ENCODE data around the gene ERAP2. TPM values are rescaled to one million over a fixed set of nuclear protein-coding genes. Genes with fewer than 3 reads are reported as not detected.

ERAP2 gene
- 10 to 100 TPM; 50.3 to 82.8 (median 70.8) TPM for total RNA-seq

GRCh38 chr5:96876292-96876850 lies at the start of gene ERAP2:
TSS of gene ERAP2 (plus strand) at chr5:96876500. CDS start at chr5:96879686, 3,186 bp downstream.
- no peak for DNase-seq
- Histone ChIP-seq H3K9me3 (no peaks in the 10 kb centered on the region), H3K4me1 (peaks cover 0 to 23% (median 2%) of the 10 kb centered on the region in 4 donors), H3K36me3 (peaks cover 0 to 2% (median 0%) of the 10 kb centered on the region in 3 donors), H3K27me3 (no peaks in the 10 kb centered on the region), H3K27ac (peak within 1 kb of the TSS; percentile 71 to 82 (median 78)), H3K4me3 (peak within 1 kb of the TSS; percentile 50 to 77 (median 55))
- TF ChIP-seq, protein P1, sequence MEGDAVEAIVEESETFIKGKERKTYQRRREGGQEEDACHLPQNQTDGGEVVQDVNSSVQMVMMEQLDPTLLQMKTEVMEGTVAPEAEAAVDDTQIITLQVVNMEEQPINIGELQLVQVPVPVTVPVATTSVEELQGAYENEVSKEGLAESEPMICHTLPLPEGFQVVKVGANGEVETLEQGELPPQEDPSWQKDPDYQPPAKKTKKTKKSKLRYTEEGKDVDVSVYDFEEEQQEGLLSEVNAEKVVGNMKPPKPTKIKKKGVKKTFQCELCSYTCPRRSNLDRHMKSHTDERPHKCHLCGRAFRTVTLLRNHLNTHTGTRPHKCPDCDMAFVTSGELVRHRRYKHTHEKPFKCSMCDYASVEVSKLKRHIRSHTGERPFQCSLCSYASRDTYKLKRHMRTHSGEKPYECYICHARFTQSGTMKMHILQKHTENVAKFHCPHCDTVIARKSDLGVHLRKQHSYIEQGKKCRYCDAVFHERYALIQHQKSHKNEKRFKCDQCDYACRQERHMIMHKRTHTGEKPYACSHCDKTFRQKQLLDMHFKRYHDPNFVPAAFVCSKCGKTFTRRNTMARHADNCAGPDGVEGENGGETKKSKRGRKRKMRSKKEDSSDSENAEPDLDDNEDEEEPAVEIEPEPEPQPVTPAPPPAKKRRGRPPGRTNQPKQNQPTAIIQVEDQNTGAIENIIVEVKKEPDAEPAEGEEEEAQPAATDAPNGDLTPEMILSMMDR (IDR thresholded peaks at IDR 0.05), result no peak
- peak in 1 of 2 donors; percentile 25 for TF ChIP-seq POLR2A (IDR thresholded peaks at IDR 0.05)

GRCh38 chr5:96829297-96829696 lies 47.0 kb upstream of the ERAP2 start:
- no peak overlapping the region for H3K4me3 ChIP-seq
- H3K9me3 ChIP-seq, result no peaks in the 10 kb centered on the region
- H3K36me3 ChIP-seq, result no peaks in the 10 kb centered on the region
- TF ChIP-seq, protein P1 (IDR thresholded peaks at IDR 0.05), result no peak
- TF ChIP-seq POLR2A (IDR thresholded peaks at IDR 0.05), result no peak
- no peak for DNase-seq
- H3K4me1 ChIP-seq, result no peaks in the 10 kb centered on the region
- no peaks in the 10 kb centered on the region for H3K27me3 ChIP-seq
- no peak overlapping the region for H3K27ac ChIP-seq

- no peaks in the 10 kb centered on the region for H3K27me3 ChIP-seq
- H3K4me1 ChIP-seq, result peaks cover 0 to 11% (median 0%) of the 10 kb centered on the region in 4 donors
- no peak overlapping the region for H3K4me3 ChIP-seq
- TF ChIP-seq, protein P1 (IDR thresholded peaks at IDR 0.05), result no peak
- TF ChIP-seq POLR2A (IDR thresholded peaks at IDR 0.05), result no peak
- no peaks in the 10 kb centered on the region for H3K36me3 ChIP-seq
- no peaks in the 10 kb centered on the region for H3K9me3 ChIP-seq
- DNase-seq, result no peak
- H3K27ac ChIP-seq, result no peak overlapping the region
Observed at GRCh38 chr5:96834016-96834415, 42.3 kb upstream of the ERAP2 start.

- DNase-seq, result no peak
- peaks cover 0 to 15% (median 0%) of the 10 kb centered on the region in 4 donors for H3K4me1 ChIP-seq
- no peaks in the 10 kb centered on the region for H3K9me3 ChIP-seq
- TF ChIP-seq, protein P1 (IDR thresholded peaks at IDR 0.05), result no peak
- TF ChIP-seq POLR2A (IDR thresholded peaks at IDR 0.05), result no peak
- no peak overlapping the region for H3K4me3 ChIP-seq
- H3K36me3 ChIP-seq, result no peaks in the 10 kb centered on the region
- H3K27ac ChIP-seq, result no peak overlapping the region
- H3K27me3 ChIP-seq, result no peaks in the 10 kb centered on the region
Observed at GRCh38 chr5:96835791-96836191, 40.5 kb upstream of the ERAP2 start.

GRCh38 chr5:96836817-96837216 lies 39.5 kb upstream of the ERAP2 start:
- Histone ChIP-seq H3K9me3 (no peaks in the 10 kb centered on the region), H3K4me1 (peaks cover 0 to 15% (median 0%) of the 10 kb centered on the region in 4 donors), H3K36me3 (no peaks in the 10 kb centered on the region), H3K4me3 (no peak overlapping the region), H3K27ac (no peak overlapping the region), H3K27me3 (no peaks in the 10 kb centered on the region)
- DNase-seq, result no peak
- TF ChIP-seq, protein P1 (IDR thresholded peaks at IDR 0.05), result no peak
- TF ChIP-seq POLR2A (IDR thresholded peaks at IDR 0.05), result no peak
